HG02870 (cell line): ENCODE measurements around the gene ECEL1.

Experiments used
- ATAC-seq: cut with Tn5 transposase; IDR thresholded peaks from one replicate; pipeline ENCODE4 v1.9.1; 2021; ENCODE audit warnings: mild to moderate bottlenecking, moderate library complexity; ENCODE audit not compliant: unreplicated experiment

Gene ECEL1

DNA sequence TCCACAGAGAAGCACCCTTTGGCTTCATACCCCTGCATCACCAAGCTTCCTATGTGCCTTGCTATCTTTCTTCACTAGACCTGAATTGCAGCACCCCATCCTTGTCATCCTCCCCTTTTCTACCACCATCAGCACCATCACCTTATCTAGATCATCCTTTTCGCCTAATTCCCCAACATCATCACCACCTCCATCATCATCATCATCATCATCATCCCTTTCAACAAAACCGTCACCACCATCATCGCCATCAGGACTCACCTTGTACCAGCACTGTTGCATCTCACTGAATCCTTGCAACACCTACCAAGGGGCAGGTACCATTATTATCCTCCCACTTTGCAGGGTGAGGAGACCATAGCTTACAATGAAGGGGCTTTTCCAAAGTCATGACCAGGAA is 10.8 kb upstream of the ECEL1 start:
- no peak for ATAC-seq

DNA sequence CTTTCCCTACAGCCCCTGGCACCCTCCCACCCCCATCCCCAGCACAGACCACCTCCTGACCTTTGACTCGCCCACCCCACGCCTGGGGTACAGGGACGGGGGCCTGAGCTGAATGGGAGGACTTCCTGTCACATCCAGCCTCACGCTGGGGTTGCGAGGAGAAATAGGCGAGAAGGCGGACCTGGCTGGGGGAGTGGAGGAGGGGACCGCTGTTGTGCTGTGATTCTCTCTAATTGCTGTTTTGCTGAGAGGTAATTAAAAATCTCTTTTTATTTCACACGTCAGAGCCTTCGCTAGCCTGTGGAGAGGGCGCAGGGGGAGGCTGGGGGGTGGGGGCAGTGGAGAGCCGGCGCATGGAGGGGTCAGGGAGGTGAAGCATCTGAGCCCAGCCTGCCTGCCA is 9.7 kb upstream of the ECEL1 start:
- ATAC-seq, result no peak

DNA sequence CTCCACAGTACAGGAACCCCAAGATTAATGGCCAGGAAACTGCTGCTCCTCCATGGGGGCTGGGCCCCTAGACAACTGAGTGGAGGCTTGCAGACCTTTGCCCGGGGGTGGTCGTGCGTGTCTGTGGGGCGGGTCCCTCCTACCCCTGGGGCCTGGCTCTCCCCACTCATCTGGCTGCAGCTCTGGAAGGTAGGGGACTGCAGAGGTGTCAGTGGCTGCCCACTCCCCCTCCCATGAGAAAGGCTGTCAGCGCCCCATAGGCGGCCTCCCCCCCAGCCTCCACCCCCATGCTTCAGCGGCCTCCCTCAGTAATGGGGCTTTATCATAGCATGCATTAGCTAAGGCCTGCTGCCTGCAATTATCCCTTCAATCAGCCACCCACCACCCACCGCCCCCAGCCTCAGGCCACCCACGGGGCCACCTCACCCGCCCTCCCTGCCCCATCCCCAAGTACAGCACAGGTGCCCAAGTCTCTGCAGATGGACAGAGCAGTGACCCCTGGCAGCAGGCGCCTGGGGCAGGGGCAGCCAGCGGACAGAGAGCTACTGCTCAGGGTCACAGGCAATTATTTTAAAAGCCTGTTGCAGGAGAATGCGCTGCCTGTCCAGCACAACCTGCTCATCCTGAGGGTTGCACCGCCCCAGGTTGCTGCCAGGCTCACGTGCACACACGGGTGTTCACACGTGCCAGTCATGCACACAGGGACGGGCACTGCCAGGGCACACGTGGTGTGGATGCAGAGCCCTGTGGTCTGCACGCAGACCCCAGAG is 9.1 kb upstream of the ECEL1 start:
- ATAC-seq, result no peak

DNA sequence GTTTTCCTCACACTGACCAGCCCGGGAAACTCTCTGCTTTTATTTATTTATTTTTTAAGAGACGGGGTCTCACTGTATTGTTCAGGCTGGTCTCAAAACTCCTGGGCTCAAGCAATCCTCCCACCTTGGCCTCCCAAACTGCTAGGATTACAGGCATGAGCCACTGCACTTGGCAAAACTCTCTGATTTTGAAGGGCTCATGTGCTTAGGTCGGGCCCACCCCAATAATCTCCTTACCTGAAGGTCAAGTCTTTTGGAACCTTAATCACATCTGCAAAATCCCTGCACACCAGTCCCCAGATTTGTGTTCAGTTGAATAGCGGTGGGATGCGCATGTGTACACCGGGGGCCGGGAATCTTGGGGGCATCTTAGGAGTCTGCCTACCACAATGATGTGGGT is 7.7 kb upstream of the ECEL1 start:
- no peak for ATAC-seq

DNA sequence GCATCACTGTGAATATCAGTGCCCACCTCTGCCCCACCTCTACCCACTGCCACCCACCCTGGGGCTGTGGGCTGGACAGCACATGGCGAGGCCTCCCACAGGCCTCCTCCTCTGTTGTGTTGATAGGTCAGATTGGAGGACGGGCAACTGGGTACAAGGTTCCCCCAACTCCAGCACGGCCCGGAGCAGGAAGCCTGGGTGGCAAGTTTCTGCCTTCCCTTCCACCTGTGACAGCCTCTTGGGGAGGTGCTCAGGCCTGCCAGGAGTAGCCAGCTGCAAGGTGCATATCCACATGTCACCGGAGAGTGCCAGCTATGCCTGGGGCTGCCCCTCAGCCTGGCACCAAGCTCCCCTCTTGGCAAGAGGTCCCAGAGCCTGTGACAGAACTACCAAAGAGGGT is 6.9 kb upstream of the ECEL1 start:
- no peak for ATAC-seq

DNA sequence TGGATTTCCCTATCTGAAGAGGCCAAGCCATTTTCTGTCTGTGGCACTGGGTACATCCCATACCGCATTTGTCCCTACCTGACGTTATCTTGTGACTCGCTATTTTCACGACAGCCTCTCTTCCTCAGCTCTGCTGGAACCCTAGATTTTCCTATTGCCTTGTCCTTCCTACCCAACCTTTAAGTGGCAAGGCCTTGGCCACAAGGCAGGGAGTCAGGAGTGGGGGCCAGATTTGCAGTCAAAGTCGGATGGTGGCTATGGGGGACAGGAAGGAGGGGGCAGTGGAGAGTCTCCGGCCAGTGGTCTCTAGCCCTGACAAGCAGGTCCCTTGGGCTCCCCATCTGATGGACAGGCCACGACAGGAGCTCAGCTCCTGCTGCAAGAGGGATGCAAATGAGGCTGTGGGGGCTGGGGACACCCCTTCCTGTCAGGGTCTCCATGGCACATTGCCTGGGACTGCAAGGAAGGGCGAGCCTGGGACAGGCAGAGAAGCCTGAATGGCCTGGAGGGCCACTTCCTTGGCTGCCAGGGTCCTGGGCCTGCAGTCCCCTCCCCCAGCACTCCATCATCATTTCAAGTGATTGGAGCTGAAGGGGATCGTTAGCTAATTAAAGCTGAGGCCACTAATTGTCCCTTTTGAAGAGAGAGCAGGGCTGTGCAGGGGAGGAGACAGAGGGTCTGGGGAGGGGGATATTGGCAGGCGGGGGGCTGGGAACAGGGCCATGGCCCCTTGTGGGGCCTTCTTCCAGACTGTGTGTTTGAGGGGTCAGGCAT is 6.3 kb upstream of the ECEL1 start:
- no peak for ATAC-seq

DNA sequence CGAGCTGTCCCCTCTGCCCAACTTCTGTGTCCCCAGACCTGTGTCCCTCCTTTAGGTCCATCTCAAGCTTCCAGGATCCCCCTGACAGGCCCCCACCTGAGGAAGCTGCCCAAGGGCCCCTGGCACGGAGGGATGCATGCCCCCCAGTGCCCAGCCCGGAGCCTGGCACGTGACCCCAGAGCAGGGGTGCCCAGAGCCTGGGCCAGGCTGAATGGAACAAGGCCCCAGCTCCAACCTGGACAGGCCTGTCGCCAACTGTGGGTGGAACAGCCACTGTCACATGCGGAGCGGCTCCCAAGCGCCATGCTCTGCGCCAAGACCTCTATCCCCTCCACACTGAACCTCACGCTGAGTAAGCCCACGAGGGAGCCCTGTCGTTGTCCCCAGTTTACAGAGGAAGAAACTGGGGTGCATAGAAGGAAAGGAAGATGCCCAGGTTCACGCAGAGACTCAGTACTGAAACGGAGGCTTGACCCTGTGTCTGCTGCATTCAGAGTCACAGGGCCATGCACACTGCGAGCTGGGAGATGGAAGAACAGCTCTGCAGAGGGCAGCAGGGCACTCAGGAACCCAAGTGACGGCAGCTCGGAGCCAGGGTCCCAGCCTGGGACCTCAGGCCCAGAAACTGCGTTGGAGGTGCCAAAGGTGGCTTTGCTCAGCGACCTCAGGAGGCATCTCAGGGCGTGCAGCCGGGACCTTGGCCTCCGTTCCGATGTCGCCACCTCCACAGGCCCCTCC is 5.5 kb upstream of the ECEL1 start:
- no peak for ATAC-seq

DNA sequence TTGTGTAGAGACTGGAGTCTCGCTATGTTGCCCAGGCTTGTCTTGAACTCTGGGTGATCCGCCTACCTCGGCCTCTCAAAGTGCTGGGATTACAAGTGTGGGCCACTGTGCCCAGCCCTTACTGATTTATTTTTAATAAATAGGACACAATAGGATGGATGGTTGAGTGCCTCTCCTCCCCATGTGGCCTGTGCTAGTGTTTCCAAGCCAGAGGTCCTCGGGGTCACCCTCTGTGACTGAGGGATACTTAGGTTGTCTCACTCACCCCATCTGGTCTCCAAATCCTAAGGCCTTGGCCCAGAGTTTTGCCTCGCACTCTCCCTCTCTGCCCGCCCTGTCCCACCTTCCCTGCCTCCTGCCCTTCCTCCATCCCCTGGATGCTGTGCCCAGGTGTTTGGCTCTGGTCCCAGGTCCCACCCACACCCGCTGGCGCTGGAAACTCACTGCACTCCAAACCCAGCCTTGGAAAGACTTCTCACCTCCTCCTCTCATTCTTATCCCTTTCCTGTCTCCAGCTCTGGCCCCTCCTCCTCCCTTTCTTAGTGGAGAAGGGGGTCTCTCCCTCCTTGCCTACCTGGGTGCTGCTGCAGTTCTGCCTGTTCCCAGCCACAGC is 4.7 kb upstream of the ECEL1 start:
- no peak for ATAC-seq

DNA sequence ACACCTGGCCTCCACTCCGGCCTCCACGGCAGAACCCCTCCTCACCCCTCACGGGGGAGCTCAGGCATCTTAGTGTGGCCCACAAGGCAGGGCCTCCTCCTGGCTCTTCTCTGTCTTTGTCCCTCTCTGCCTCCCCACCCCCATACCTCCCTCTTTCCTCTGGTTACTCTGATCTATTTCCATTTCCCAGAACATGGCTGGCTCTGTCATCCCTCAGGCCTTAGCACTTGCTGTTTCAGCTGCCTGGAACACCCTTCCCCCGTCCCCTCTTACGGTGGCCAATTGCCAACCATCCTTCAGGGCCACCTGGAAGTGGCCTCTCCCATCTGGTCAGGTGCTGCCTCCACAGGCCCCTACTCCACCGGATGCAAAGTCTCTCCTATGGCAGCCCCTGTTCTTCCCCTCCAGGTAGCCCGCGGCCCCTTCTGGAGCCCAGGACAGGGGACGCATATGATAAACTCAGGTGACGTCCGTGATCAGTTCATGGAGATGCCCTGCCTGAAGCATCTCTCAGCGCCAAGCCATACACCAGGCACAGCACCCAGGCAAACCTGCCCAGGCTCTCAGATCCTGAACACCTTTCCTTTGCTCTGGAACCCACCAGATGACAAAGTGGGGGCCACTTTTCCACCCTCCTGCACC is 3.6 kb upstream of the ECEL1 start:
- ATAC-seq, result no peak

DNA sequence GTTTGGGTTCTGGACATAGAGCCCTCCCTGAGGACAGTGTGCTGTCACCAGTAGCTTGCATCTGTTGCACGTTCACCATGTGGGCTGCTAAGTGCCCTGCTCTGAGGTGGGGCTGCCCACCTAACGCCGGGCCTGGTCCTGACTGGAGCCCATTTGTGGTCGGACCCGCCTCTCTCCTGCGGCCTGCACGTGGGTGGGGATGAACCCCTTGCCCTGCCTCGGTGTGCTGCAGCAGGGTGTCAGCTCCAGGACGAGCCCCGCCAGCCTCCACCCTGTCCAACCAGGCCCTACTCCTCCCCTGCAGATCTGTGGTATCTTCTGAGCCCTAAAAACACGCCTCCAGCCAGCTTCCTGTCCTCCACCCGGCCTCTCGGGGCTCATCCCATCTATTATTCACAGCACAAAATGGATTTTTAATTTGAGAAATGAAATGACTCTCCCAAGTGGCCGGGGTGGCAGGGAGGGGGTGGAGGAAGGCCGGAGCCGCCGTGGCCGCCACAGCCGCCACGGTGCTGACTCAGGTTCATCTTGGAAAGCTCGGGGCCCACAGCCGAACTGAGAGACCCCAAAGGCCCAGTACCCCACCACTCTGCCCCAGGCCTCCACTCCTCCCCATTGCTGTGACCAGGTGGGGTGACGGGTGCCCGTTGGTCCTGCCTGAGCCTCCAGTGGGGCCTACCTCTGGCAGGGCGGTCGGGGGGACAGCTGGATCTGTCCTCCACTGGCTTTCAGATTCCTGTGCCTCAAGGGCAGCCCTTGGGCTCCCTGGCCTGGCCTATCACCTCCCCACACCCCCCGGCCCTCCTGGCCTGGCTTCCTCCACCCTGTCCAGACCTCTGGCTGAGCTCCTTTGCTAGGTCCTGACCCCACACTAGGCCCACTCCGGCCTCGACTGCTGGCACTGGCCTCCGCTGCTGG is 2.8 kb upstream of the ECEL1 start:
- ATAC-seq, result no peak

DNA sequence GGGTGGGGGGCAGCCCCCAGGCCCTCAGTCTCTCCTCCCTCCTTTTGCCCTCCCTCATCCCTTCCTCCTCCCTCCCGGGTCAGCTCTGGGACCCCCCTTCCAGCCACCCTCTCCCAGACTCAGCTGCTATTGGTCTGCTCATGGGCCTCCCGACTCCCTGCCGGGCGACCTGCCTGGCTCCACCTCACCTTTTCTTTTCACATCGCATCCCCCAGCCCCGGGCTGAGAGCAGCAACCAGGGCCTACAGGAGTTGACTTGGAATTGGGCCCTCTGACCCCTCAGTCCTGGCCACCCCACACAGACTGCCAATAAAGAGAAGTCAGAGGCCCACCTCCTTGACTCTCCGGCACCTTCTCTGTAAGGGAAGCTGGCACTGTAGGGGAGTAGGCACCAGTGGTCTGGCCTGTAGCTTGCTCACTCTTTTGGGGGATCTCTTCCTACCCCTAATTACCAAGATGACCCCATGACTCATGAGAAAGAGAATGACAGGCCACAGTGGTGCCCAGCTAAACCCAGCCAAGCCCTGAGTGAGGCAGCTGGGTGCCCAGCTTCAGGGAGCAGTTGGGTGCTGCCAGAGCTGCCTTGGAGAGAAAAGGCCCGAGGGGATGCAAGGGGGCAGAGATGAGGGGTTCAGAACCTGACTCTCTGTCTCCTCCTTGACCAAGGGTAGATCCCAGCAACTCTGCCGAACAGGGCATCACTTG is 2.0 kb upstream of the ECEL1 start:
- ATAC-seq, result no peak

DNA sequence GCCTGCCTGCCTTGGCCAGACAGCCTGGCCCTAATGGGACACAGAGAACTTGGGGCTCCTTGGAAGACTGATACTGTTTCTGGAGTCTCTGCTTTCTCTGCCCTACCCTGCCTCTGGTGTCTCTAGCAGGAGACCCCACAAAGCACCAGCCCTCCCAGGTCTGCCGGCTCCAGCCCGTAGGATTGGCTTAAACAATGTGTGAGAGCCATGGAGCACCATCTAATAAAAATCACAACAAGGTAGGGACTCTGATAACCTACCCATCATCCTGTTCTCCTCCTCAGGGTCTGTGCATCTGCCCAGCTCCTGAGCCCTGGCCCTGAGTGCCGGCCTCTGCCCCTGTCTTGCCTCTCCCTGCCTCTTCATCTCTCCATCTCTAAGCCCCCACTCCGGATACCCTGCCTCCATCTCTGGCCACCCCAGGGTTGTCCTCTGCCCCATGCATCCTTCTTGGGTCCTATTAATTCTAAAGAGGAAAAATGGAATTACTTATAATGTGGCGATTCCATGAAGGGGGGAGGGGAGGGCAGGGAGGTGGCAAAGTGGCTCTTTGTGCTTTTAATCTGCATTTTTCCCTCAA is 1.2 kb upstream of the ECEL1 start:
- no peak for ATAC-seq

DNA sequence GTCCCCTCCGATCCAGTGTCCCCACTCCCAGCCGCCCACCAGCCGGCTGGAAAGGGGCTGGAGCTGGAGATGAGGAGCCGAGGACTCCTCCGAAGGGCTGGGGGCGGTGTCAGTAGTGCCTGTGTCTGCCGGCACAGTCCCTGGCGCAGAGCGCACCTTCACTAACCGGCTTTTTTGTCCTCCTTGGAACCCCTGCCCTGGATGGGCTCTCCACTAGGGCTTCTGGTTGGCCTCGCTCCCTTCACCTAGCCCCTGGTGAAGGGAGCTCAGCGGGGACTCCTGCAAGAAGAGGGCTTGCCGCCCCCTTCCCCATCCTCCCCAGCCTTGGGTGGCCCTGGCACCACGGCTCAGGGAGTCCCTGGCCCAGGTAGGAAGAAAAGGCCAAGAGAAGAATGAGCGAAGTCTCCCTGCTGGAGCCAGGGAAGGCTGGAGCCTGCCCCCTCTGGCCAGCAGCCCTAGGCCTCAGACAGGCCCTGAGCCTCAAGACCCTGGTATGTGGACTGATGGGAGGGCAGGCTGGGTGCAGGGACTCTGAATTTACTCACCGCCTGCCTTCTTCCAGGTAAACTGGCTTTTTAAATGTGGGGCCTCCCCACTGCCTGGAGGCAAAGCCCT is 570 bp upstream of the ECEL1 start:
- no peak for ATAC-seq

DNA sequence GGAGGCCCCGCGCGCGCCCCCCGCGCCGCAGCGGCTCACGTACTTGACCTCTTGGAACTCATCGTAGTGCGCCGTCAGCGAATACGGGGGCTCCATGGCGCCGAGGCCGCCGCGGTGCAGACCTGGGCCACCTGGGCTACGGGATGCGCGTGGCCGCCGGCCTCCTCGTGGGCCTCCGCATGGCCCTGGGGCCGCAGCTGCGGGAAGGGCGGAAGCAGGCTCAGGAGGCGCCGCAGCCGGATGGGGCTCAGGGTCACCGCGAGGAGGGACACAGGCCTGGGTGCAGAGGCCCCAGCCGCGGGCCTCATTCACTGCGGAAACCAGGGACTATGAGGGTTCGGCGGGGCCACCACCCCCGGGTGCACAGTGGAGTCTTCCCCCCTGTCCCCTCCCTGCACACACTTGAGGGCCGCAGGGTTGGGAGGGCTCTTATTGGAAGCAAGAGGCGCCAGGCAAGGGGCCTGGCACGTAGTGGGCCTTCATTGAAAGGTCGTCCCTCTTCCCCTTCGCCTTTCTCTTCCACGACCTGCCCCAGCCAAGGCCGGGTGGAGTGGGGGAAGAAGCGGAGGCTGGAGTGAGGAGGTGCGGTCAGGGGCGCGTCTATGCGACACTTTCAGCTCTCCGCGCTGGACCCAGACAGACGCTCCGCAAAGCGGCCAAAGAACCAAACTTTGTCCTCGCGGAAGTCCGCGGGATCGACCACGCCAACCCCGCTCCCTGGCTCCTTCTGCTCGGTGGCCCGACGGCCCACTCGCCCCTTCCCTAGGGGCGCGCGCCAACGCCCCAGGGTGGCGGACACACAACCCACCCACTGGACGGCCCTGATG is 863 bp downstream of the ECEL1 start:
- ATAC-seq, result no peak

DNA sequence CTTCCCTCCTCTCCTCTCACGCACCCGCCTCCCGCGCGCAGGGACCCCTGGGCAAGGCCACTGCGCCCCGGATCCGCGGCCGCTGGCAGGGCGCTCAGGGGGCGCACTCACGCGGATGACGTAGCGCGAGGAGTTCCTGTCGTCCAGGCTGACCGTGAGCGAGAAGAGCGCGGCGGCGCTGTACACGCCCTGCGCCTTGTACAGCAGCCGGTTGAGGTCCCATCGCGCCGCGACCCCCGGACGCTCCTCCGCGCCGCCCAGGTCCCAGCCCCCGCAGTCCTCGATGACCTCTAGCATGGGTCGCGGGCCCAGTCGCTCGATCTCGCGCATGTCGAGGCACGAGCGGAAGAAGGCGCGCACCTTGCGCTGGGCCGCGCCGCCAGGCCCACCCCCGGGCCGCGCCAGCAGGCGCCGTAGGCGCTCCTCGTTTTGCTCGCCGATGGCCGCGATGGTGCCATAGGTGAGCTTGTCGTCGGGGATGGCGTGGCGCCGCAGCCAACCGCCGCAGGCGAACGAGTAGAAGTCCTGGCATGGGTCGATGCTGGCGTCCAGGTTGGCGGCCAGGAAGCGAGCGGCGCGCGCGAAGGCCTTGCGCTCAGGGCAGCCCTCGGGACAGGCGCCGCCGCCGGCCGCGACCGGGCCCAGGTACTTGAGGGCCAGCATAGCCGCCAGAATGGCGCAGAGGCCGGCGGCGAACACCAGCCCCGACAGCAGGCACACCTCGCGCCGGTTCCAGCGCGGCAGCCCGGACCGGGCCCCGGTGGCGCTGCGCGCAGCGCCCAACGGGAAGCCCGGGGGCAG is 1.7 kb downstream of the ECEL1 start:
- no peak for ATAC-seq

DNA sequence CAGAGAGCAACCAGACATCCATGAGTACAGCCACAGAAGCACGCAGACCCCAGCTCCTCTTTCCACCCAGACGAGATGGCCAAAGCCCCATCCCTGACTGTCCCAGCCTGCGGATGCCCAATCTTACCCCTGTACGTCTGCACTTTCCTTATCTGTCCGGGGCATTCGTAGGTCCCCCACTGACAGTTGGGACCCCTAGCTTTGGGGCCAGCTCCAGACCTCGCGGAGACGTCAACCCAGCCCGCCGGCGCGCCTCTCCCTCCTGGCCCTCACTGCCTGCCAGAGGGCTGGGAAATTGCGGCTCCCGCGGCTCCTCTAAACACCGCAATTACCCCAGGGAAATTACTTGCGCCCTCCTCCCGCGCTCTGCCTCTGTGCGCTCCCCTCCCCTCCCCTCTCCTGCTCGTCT is 2.3 kb downstream of the ECEL1 start:
- no peak for ATAC-seq
